Measurements from ENCODE around the gene CCDC148. TPM values are rescaled to one million over a fixed set of nuclear protein-coding genes. Genes with fewer than 3 reads are reported as not detected.
"Not testable (repeated sequence)": the region's sequence is repeated elsewhere in the genome, so short reads cannot be mapped to it uniquely, and the experiment has no call there.

Gene CCDC148
- polyA plus RNA-seq, 4 donors = 7.2 to 7.8 (median 7.4) TPM

DNA sequence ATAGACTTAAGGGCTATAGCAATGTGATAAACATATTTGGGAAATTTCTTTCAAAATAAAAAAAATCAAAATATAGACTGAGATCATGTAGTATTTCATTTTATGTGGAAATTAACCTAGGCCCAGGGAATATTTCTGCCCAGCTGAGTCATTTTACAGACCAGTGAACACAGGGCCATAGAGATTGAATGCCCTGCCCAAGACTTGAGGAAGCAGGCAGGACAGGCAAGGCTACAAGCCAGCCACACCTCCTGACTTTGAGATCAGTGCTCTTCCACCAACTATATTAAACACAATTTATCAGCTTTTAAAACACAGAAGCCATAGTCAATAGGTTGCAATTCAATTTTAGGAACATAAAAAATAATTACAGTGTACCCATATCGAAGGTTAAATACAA is 12.9 kb downstream of the CCDC148 start:
- DNase-seq (ENCODE audit: low read depth in 4 of 4, low spot score in 3 of 4) = no peak

- not testable (repeated sequence) for DNase-seq (ENCODE audit: low read depth in 4 of 4, low spot score in 3 of 4)
These were observed 17.5 kb downstream of the CCDC148 start for GRCh38 chr2:158439062-158439461.

- not testable (repeated sequence) for DNase-seq (ENCODE audit: low read depth in 4 of 4, low spot score in 3 of 4)
These were observed 22.8 kb downstream of the CCDC148 start for GRCh38 chr2:158433716-158434115.

DNA sequence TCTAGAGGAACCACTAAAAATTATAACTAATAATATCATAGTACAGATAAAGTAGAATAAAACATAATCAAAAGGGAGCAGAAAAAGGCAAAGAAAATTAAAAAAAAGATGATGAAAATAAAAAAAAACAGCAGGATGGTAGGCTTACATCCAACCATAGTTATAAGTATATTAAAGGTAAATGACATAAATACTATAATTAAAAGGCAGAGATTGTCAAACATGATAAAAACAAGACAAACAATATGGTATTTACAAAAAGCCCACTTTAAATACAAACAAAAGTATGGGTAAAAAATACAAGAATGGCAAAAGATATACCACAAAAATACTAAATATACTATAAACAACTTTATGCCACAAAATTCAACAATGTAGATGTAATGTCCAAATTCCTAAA is 24.4 kb downstream of the CCDC148 start:
- DNase-seq (ENCODE audit: low read depth in 4 of 4, low spot score in 3 of 4) = no peak

GRCh38 chr2:158414538-158414937 is 42.0 kb downstream of the CCDC148 start:
- no peak for DNase-seq (ENCODE audit: low read depth in 4 of 4, low spot score in 3 of 4)

DNA sequence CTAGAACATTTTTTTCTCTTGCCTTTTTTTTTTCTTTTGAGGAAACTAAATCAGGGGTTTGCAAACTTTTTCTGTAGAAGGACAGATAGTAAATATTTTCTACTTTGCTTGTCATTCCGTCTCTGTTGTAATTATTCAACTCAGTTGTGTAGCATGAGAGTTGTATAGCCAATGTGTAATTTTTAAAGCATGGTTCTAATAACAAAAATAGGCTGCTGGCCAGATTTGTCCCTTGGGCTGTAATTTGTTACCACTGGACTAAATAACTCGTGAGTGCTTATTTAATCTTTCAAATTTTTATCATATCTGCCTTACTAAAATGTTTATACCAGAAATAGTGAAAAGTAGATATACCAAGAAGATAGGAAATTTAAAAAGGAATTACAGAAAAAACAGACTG is 43.0 kb downstream of the CCDC148 start:
- DNase-seq (ENCODE audit: low read depth in 4 of 4, low spot score in 3 of 4) = no peak

DNA sequence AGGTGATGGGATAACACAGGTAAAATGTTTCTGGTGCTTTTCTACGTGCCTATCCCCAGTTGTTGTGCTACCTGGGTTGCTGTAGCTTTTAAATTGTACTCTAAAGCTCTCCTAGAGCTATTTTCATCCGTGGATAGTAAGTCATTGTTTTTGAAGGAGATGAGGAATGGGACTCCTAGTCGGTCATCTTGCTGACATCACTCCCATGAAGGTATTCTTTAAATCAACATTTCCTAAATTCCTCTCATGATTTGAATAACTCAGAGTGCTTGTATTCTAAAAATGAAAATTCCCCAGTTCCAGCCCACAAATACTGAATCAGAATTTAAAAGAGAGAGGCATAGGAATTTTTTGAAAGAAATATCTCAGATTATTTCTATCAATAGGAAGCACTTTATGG is 44.3 kb downstream of the CCDC148 start:
- no peak for DNase-seq (ENCODE audit: low read depth in 4 of 4, low spot score in 3 of 4)

- no peak for DNase-seq (ENCODE audit: low read depth in 4 of 4, low spot score in 3 of 4)
These were observed 44.8 kb downstream of the CCDC148 start for GRCh38 chr2:158411748-158412147.

- no peak for DNase-seq (ENCODE audit: low read depth in 4 of 4, low spot score in 3 of 4)
These were observed 46.4 kb downstream of the CCDC148 start for GRCh38 chr2:158410132-158410531.

DNA sequence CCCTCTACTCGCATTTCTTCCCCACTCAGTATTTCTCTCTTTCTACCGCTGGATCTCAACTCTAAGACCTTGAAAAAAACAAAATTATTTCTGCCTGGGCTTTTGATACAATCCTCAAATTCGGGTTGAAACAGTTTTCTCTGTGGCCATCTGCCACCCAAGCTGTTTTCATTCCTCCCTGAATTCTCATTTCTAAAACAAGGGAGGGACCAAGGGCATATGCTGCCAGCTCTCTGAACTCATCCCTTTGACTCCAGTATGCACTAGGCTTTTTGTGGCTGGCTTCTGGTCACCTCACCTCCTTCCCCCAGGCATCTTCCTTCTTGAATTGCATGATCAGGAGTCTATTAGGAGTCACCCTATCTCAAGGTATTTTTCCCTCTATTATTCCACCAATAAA is 49.5 kb downstream of the CCDC148 start:
- DNase-seq (ENCODE audit: low read depth in 4 of 4, low spot score in 3 of 4) = no peak

DNA sequence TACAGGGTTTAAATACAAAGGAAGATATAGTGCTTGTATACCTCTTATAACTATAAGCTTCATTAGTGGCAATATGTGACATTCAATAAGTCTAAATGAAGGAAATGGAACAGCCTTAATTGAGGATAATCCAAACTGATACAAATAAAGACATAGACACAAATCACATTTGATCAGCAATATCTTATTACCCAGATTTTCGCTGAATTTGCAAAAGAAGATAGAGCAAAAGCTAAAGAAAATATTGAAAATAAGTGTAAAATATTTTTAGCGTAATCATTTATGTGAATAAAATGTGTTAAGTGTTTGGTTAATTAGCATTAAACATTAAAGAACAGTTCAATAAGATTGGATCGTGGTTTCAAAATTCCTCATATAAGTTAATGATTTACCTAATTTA is 51.2 kb downstream of the CCDC148 start:
- no peak for DNase-seq (ENCODE audit: low read depth in 4 of 4, low spot score in 3 of 4)

DNA sequence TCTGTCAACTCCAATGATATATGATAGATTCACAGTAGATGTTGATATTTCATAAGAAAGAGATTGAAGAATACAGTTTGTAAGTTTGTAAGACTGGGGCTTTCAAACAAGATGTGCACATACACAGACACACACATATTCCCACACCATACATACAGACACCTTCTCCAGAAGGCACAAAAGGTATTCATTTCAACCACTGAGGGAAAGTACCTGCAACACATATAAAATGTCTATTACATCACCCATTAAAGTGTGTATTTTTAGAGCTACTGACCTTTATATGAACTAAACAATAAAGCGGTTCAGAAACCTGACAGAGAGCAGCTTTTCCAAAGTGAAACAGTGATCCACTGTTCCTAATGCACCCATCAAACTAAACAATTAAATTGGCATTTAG is 53.3 kb downstream of the CCDC148 start:
- DNase-seq (ENCODE audit: low read depth in 4 of 4, low spot score in 3 of 4) = no peak

- DNase-seq (ENCODE audit: low read depth in 4 of 4, low spot score in 3 of 4) = no peak
These were observed 53.9 kb downstream of the CCDC148 start for GRCh38 chr2:158402665-158403064.

DNA sequence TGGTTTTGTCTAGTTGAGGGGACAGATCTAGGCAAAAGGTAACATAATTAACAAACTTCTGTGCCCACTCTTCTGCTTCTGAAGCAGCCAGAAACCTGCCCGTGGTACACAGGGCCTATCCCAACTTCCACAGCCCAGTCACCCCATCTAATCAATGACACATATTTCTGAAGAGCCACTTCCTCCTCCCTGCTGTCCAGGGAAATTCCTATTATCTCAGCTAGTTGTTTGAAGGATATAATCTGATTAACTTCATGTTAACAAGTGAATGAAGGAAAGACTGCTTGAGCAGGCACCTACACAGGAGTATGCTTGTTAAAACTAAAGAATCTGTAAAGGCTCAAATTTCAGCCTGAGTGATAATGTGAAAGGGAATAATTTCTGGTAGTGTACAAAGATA is 61.4 kb downstream of the CCDC148 start:
- no peak for DNase-seq (ENCODE audit: low read depth in 4 of 4, low spot score in 3 of 4)

DNA sequence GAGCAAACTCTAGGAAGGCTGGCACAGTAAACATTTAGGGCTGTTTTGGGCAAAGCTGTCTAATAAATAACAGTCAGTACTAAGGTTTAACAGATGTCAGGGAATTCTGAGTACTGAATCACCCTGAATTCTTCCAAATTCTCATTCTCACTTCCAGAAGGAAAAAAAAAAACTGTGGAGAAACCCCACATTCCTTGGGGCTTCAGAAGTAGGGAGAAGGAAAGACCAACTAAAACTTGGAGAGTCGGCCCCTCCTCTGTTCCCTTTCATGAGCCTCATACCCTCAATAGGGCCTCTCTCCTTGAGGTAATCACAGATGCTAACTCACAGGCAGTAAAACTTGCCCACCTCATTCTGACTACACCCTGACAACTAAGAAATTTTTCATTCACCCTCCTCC is 62.1 kb downstream of the CCDC148 start:
- no peak for DNase-seq (ENCODE audit: low read depth in 4 of 4, low spot score in 3 of 4)

GRCh38 chr2:158393886-158394285 is 62.7 kb downstream of the CCDC148 start:
- no peak for DNase-seq (ENCODE audit: low read depth in 4 of 4, low spot score in 3 of 4)

DNA sequence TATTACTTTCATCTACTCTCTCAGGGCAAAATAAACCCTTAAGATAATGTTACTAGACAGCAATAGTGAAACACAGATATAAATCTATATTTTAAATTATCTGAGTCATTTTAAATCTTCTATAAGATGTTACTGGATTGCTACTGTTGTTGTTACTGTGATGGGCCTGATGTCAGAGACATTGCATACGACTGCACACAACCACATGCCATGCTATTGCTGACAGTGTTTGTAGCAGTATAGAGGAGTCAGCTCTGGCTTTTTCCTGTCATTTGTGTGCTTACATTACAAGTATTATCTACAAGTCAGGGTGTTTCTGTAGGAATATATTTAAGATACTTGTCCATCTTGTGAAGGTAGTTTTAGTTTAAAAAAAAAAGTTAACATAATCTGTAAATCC is 63.9 kb downstream of the CCDC148 start:
- DNase-seq (ENCODE audit: low read depth in 4 of 4, low spot score in 3 of 4) = no peak

GRCh38 chr2:158391876-158392275 is 64.7 kb downstream of the CCDC148 start:
- DNase-seq (ENCODE audit: low read depth in 4 of 4, low spot score in 3 of 4) = no peak

DNA sequence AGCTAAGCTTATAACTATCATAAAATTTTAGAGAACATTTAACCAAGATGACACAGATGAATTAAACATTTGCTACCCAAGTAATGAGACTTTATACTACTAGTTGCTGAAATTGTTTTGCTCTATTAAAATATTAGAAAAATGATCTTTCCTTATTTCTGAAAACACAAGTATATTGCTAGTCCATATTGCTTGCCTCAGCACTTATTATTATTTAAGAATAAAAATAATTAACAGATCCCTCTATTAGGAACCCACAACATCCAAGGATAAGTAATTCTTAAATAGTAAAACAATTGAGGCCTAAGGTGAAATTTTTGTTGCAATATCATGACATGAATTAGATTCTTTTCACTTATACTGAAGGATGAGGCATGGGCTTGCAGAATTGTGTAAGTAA is 65.2 kb downstream of the CCDC148 start:
- no peak for DNase-seq (ENCODE audit: low read depth in 4 of 4, low spot score in 3 of 4)

DNA sequence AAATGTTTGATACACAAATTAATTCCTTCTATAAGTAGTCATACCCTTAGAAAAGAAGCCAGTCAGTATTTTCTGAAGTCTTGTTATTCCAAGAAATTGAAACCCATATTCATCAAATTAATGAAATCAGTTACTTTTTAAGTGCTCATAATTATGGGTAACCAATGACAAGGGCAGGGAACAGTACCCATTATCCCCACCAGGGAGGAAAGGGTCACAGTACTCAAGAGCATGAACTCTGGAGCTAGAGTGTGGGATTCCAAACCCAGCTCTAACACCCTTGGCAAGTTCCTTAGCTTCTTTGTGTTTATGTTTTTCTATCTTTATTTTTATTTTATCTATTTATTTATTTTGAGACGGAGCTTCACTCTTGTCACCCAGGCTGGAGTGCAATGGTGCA is 68.4 kb downstream of the CCDC148 start:
- DNase-seq (ENCODE audit: low read depth in 4 of 4, low spot score in 3 of 4) = no peak

DNA sequence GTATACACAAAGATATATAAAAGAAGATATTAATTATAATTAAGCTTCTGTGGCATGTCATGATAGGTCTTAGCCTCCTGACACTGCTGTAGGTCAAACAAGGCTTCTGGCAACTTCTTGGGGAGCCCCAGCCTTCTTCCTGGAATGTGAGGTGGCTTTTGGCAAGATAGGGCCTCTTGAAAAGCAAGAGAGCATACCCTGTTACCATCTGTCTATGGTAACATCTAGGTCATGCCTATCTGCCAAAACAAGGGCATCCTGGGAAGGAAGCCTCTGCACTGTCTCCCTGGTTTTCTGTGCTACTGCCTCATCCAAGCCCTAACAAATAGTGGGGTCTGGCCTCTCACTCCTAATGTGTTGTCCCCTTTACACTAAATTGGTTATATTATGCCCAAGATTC is 70.9 kb downstream of the CCDC148 start:
- no peak for DNase-seq (ENCODE audit: low read depth in 4 of 4, low spot score in 3 of 4)

DNA sequence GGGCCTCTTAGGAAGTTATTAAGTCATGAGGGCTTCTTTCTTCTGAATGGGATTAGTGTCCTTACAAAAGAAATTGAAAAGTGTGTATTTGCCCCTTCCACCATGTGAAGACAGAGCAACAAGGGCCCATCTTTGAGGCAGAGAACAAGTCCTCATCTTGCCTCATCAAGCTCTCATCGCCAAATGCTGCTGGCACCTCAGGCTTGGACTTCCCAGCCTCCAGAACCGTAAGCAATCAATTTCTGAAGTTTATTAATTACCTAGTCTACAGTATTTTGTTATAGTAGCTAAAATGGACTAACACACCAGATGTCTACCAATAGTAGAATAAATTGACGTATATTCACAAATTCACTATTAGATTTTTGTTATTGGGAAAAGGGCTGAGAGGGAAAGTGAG is 74.6 kb downstream of the CCDC148 start:
- no peak for DNase-seq (ENCODE audit: low read depth in 4 of 4, low spot score in 3 of 4)

DNA sequence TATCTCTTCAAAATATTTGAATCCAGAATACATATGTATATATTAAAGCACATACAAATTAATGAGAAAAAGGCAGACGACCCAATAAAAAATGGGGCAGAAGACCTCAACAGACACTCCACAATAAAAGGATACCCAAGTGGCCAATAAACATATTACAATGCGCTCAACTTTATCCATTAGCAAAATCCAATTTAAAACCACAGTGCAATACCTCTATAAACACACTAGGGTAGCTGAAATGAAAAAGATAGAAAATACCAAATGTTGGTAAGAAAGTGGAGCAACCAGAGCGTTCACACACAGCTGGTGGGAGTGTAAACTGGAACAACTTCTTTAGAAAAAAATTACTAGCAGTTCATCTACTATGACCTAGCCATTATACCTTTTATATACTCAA is 75.3 kb downstream of the CCDC148 start:
- no peak for DNase-seq (ENCODE audit: low read depth in 4 of 4, low spot score in 3 of 4)

- DNase-seq (ENCODE audit: low read depth in 4 of 4, low spot score in 3 of 4) = no peak
These were observed 75.8 kb downstream of the CCDC148 start for GRCh38 chr2:158380746-158381145.
